Measurements from ENCODE around the gene GPS2.

The GPS2 gene

DNA sequence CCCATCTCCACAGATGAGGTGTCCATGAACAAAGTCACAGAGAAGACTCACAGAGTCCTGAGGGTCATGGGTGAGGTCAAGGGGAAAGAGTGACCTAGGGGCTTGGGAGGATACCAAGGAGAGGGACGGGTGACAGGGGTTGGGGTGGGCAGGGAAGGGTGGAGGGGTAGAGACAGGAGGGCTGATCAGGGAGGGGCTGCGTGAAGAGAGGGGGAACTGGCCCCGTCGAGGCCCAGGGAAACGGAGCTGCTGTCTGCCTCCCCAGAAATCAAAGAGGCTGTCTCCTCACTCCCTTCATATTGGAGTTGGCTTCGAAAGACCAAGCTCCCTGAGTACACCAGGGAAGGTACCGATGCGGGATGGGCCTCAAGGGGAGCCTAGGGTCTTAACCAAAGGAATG, 40.4 kb upstream of the GPS2 start:
- H3F3A ChIP-seq (ENCODE audit: low read depth), result no peaks in the 10 kb centered on the region
- no peaks in the 10 kb centered on the region for H3K4me1 ChIP-seq (ENCODE audit: insufficient read depth, low read length, poor library complexity, severe bottlenecking)
- TF ChIP-seq EZH2phosphoT487 (IDR thresholded peaks at IDR 0.05; ENCODE audit: borderline replicate concordance), result no peak
- TF ChIP-seq, protein P1, sequence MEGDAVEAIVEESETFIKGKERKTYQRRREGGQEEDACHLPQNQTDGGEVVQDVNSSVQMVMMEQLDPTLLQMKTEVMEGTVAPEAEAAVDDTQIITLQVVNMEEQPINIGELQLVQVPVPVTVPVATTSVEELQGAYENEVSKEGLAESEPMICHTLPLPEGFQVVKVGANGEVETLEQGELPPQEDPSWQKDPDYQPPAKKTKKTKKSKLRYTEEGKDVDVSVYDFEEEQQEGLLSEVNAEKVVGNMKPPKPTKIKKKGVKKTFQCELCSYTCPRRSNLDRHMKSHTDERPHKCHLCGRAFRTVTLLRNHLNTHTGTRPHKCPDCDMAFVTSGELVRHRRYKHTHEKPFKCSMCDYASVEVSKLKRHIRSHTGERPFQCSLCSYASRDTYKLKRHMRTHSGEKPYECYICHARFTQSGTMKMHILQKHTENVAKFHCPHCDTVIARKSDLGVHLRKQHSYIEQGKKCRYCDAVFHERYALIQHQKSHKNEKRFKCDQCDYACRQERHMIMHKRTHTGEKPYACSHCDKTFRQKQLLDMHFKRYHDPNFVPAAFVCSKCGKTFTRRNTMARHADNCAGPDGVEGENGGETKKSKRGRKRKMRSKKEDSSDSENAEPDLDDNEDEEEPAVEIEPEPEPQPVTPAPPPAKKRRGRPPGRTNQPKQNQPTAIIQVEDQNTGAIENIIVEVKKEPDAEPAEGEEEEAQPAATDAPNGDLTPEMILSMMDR (conservative IDR thresholded peaks at IDR 0.05; ENCODE audit: low read length), result no peak
- H3K4me3 ChIP-seq (ENCODE audit: low read length, poor library complexity, severe bottlenecking), result no peak overlapping the region
- H3K9me3 ChIP-seq (ENCODE audit: insufficient read depth, low read depth, low read length), result no peaks in the 10 kb centered on the region
- H3K27me3 ChIP-seq (ENCODE audit: insufficient read depth, low read length, poor library complexity, severe bottlenecking), result no peaks in the 10 kb centered on the region
- no peak overlapping the region for H2AFZ ChIP-seq (ENCODE audit: low read length)
- H3K9me2 ChIP-seq (replicated peaks; ENCODE audit: low read depth, low read length), result no peaks in the 10 kb centered on the region
- H4K20me1 ChIP-seq (ENCODE audit: insufficient read depth, low read length, poor library complexity, severe bottlenecking), result no peaks in the 10 kb centered on the region
- no peak overlapping the region for H3K4me2 ChIP-seq (ENCODE audit: low read depth, low read length, poor library complexity, severe bottlenecking)
- H3K36me3 ChIP-seq (ENCODE audit: insufficient read depth, low read length), result peaks cover 3% of the 10 kb centered on the region; the same call in 1 of the 2 replicates
- no peaks in the 10 kb centered on the region for H3K79me2 ChIP-seq (ENCODE audit: insufficient read depth, low read length)
- no peak overlapping the region for H3K9ac ChIP-seq (ENCODE audit: low read depth, low read length, poor library complexity, severe bottlenecking)

DNA sequence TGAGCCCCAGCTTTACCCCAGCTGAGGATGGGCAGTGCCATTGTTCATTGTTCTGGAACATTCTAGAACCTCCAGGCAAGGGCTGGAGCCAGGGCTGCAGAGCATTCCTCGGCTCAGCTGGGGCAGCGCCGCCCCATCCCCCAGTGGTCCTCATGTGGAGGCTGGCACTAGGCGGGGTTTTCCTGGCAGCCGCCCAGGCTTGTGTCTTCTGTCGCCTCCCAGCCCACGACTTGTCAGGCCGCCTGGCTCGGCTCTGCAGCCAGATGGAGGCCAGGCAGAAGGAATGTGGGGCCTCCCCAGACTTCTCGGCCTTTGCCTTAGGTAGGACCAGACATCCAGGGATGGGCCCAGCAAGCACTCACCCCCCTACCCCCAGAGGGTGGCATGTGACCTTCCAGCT, 39.9 kb upstream of the GPS2 start, which contains the start of gene TMEM95:
Gene TMEM95, plus strand, starts transcription at position 104 of the 400 bp plus-strand sequence. Its CDS starts 49 bp downstream, at position 153.
- no peak for TF ChIP-seq EZH2phosphoT487 (IDR thresholded peaks at IDR 0.05; ENCODE audit: borderline replicate concordance)
- TF ChIP-seq, protein P1 (conservative IDR thresholded peaks at IDR 0.05; ENCODE audit: low read length), result no peak
- Histone ChIP-seq H3K9ac (ENCODE audit: low read depth, low read length, poor library complexity, severe bottlenecking) (no peak within 1 kb of the TSS), H3F3A (ENCODE audit: low read depth) (no peaks in the 10 kb centered on the region), H3K4me2 (ENCODE audit: low read depth, low read length, poor library complexity, severe bottlenecking) (no peak within 1 kb of the TSS), H3K79me2 (ENCODE audit: insufficient read depth, low read length) (no peaks in the 10 kb centered on the region), H3K4me1 (ENCODE audit: insufficient read depth, low read length, poor library complexity, severe bottlenecking) (no peaks in the 10 kb centered on the region), H3K9me2 (replicated peaks; ENCODE audit: low read depth, low read length) (no peaks in the 10 kb centered on the region), H3K36me3 (ENCODE audit: insufficient read depth, low read length) (peaks cover 3% of the 10 kb centered on the region; the same call in 1 of the 2 replicates), H3K27me3 (ENCODE audit: insufficient read depth, low read length, poor library complexity, severe bottlenecking) (no peaks in the 10 kb centered on the region), H3K4me3 (ENCODE audit: low read length, poor library complexity, severe bottlenecking) (no peak within 1 kb of the TSS), H3K9me3 (ENCODE audit: insufficient read depth, low read depth, low read length) (no peaks in the 10 kb centered on the region), H2AFZ (ENCODE audit: low read length) (no peak within 1 kb of the TSS), H4K20me1 (ENCODE audit: insufficient read depth, low read length, poor library complexity, severe bottlenecking) (no peaks in the 10 kb centered on the region)

DNA sequence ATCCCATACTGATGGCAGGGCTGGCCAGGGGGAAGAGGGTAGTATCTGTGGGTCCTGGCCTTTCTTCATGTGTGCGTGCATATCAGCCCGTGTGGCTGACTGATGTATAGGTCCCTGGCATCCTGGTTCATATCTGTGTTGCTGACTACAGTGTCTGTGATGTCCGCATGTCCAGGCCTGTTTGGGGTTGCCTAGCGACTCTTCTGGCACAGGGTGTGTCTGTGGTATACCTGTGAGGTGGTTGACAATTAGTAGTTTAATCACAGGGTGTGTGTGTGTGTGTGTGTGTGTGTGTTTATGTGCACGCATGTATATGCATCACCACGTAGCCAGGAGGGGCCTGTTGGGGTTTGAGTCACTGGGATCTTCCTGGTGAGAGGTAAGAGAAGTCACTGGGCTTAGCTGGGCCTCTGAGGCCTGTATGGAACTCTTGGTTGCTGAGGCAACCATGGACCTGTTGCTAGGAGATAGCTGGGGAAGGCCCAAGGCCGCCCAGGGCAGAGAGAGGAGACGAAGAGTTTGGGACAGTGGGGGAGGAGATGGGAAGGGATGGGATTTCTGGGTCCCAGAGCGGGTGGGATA, 39.2 kb upstream of the GPS2 start:
- H3K27me3 ChIP-seq (ENCODE audit: insufficient read depth, low read length, poor library complexity, severe bottlenecking), result no peaks in the 10 kb centered on the region
- no peaks in the 10 kb centered on the region for H4K20me1 ChIP-seq (ENCODE audit: insufficient read depth, low read length, poor library complexity, severe bottlenecking)
- no peaks in the 10 kb centered on the region for H3K4me1 ChIP-seq (ENCODE audit: insufficient read depth, low read length, poor library complexity, severe bottlenecking)
- no peaks in the 10 kb centered on the region for H3K9me3 ChIP-seq (ENCODE audit: insufficient read depth, low read depth, low read length)
- H3K36me3 ChIP-seq (ENCODE audit: insufficient read depth, low read length), result peaks cover 3% of the 10 kb centered on the region; the same call in 1 of the 2 replicates
- H3K4me2 ChIP-seq (ENCODE audit: low read depth, low read length, poor library complexity, severe bottlenecking), result no peak overlapping the region
- H3K9ac ChIP-seq (ENCODE audit: low read depth, low read length, poor library complexity, severe bottlenecking), result no peak overlapping the region
- no peaks in the 10 kb centered on the region for H3K9me2 ChIP-seq (replicated peaks; ENCODE audit: low read depth, low read length)
- TF ChIP-seq, protein P1 (conservative IDR thresholded peaks at IDR 0.05; ENCODE audit: low read length), result no peak
- no peak for TF ChIP-seq EZH2phosphoT487 (IDR thresholded peaks at IDR 0.05; ENCODE audit: borderline replicate concordance)
- no peak overlapping the region for H3K4me3 ChIP-seq (ENCODE audit: low read length, poor library complexity, severe bottlenecking)
- no peak overlapping the region for H2AFZ ChIP-seq (ENCODE audit: low read length)
- no peaks in the 10 kb centered on the region for H3F3A ChIP-seq (ENCODE audit: low read depth)
- no peaks in the 10 kb centered on the region for H3K79me2 ChIP-seq (ENCODE audit: insufficient read depth, low read length)

Measured in Loucy (cell line).